Measurements from ENCODE around the gene SLC39A11. TPM values are rescaled to one million over a fixed set of nuclear protein-coding genes. Genes with fewer than 3 reads are reported as not detected.

The SLC39A11 gene
- total RNA-seq, 4 donors from 2014 or later = 45.2 to 59.5 (median 49.2) TPM

GRCh38 chr17:72761431-72761830 lies 331.1 kb downstream of the SLC39A11 start:
- WGBS = 74% methylated on average over 3 of the region's 3 CpGs
- DNase-seq (ENCODE audit: low spot score in 2 of 2) = no peak
- TF ChIP-seq CTCF (IDR thresholded peaks at IDR 0.05) (no peak), POLR2A (IDR thresholded peaks at IDR 0.05) (no peak), POLR2AphosphoS5 (IDR thresholded peaks at IDR 0.05) (no peak), EP300 (IDR thresholded peaks at IDR 0.05) (no peak)
- Histone ChIP-seq H3K27ac (no peak overlapping the region), H3K9me3 (no peaks in the 10 kb centered on the region), H3K4me1 (no peaks in the 10 kb centered on the region), H3K4me3 (no peak overlapping the region), H3K27me3 (no peaks in the 10 kb centered on the region), H3K36me3 (no peaks in the 10 kb centered on the region)

- TF ChIP-seq CTCF (IDR thresholded peaks at IDR 0.05) = no peak
- TF ChIP-seq EP300 (IDR thresholded peaks at IDR 0.05) = no peak
- no peak for TF ChIP-seq POLR2AphosphoS5 (IDR thresholded peaks at IDR 0.05)
- no peak for TF ChIP-seq POLR2A (IDR thresholded peaks at IDR 0.05)
- WGBS = 83% methylated on average over 5 of the region's 6 CpGs
- H3K9me3 ChIP-seq = no peaks in the 10 kb centered on the region
- H3K4me3 ChIP-seq = no peak overlapping the region
- H3K27me3 ChIP-seq = no peaks in the 10 kb centered on the region
- no peak overlapping the region for H3K27ac ChIP-seq
- no peaks in the 10 kb centered on the region for H3K4me1 ChIP-seq
- H3K36me3 ChIP-seq = no peaks in the 10 kb centered on the region
- DNase-seq (ENCODE audit: low spot score in 2 of 2) = no peak
Observed at GRCh38 chr17:72760368-72760767, 332.1 kb downstream of the SLC39A11 start.

- 79% methylated on average over 2 of the region's 2 CpGs for WGBS
- TF ChIP-seq CTCF (IDR thresholded peaks at IDR 0.05) (no peak), EP300 (IDR thresholded peaks at IDR 0.05) (no peak), POLR2AphosphoS5 (IDR thresholded peaks at IDR 0.05) (no peak), POLR2A (IDR thresholded peaks at IDR 0.05) (no peak)
- H3K9me3 ChIP-seq = no peaks in the 10 kb centered on the region
Observed at GRCh38 chr17:72759301-72759700, 333.2 kb downstream of the SLC39A11 start.

GRCh38 chr17:72756256-72756655 lies 336.2 kb downstream of the SLC39A11 start:
- no peak for DNase-seq (ENCODE audit: low spot score in 2 of 2)
- Histone ChIP-seq H3K4me3 (no peak overlapping the region), H3K9me3 (no peaks in the 10 kb centered on the region), H3K36me3 (no peaks in the 10 kb centered on the region), H3K27me3 (no peaks in the 10 kb centered on the region), H3K4me1 (no peaks in the 10 kb centered on the region), H3K27ac (no peak overlapping the region)
- TF ChIP-seq POLR2AphosphoS5 (IDR thresholded peaks at IDR 0.05) = no peak
- TF ChIP-seq POLR2A (IDR thresholded peaks at IDR 0.05) = no peak
- TF ChIP-seq EP300 (IDR thresholded peaks at IDR 0.05) = no peak
- TF ChIP-seq CTCF (IDR thresholded peaks at IDR 0.05) = no peak
- 98% methylated on average over 3 of the region's 3 CpGs for WGBS

More at GRCh38 chr17:72759301-72759700, 333.2 kb downstream of the SLC39A11 start:
- H3K36me3 ChIP-seq = no peaks in the 10 kb centered on the region
- no peak overlapping the region for H3K27ac ChIP-seq
- no peaks in the 10 kb centered on the region for H3K27me3 ChIP-seq
- H3K4me1 ChIP-seq = no peaks in the 10 kb centered on the region
- no peak for DNase-seq (ENCODE audit: low spot score in 2 of 2)
- no peak overlapping the region for H3K4me3 ChIP-seq

GRCh38 chr17:72754513-72754912 lies 338.0 kb downstream of the SLC39A11 start:
- H3K27me3 ChIP-seq = no peaks in the 10 kb centered on the region
- WGBS = 68% methylated on average over 6 of the region's 6 CpGs

More at GRCh38 chr17:72754513-72754912, 338.0 kb downstream of the SLC39A11 start:
- Histone ChIP-seq H3K4me3 (no peak overlapping the region), H3K4me1 (no peaks in the 10 kb centered on the region), H3K27ac (no peak overlapping the region), H3K9me3 (no peaks in the 10 kb centered on the region), H3K36me3 (no peaks in the 10 kb centered on the region)
- TF ChIP-seq POLR2AphosphoS5 (IDR thresholded peaks at IDR 0.05) = no peak
- no peak for TF ChIP-seq CTCF (IDR thresholded peaks at IDR 0.05)
- TF ChIP-seq EP300 (IDR thresholded peaks at IDR 0.05) = no peak
- no peak for TF ChIP-seq POLR2A (IDR thresholded peaks at IDR 0.05)
- no peak for DNase-seq (ENCODE audit: low spot score in 2 of 2)
